ENCODE data around the gene WNT3.

WNT3 gene

DNA sequence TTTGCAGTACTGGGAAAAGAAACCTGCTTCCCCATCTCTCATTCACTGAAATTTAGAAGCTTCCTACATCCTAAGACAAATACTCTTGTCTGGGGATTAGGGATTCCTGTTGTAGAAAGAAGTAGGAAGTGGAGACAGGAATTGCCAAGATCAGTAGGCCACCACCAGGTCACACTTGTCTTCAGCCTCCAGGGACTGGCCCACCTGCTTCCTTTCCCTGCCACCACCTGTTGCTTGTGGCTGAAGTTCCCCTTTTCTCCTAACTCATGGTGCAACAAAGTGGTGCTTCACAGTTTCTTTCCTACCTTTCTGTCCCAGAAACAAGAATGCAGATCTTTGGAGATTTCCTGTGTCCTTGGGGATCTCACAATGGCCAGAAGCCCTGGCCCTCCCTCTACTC lies 82.4 kb downstream of the WNT3 start:
- no peak for DNase-seq (ENCODE audit: extremely low read depth in 1 of 2, low read depth in 1 of 2)

DNA sequence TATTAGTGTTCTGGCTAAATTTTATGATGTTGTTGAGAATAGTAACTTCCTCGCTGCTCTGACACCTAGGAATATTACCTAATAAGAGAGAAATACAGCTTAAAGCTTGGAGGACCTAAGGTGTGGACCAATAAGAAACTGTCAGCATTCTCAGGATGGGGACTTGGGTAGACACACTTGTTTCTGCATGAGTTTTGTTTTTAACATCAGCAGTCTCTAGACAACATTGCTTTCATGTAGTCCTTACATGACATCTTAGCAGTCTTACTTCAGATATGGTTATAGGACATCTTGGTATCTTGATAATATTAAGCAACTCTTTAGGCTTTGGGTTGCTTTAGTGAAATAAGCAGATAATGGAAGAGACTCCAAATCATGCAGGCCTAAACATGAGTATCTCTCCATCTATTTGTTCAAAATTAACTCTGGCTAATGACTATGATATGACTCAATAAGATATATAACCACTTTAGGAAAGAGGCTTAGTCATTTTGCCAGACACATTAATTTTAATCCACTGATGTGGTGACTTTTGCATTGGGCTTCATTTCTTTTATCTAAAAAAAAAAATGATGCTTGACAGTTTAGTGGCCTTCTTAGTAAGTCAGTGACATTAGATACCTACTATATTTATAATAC lies 84.5 kb downstream of the WNT3 start:
- DNase-seq (ENCODE audit: extremely low read depth in 1 of 2, low read depth in 1 of 2): no peak

DNA sequence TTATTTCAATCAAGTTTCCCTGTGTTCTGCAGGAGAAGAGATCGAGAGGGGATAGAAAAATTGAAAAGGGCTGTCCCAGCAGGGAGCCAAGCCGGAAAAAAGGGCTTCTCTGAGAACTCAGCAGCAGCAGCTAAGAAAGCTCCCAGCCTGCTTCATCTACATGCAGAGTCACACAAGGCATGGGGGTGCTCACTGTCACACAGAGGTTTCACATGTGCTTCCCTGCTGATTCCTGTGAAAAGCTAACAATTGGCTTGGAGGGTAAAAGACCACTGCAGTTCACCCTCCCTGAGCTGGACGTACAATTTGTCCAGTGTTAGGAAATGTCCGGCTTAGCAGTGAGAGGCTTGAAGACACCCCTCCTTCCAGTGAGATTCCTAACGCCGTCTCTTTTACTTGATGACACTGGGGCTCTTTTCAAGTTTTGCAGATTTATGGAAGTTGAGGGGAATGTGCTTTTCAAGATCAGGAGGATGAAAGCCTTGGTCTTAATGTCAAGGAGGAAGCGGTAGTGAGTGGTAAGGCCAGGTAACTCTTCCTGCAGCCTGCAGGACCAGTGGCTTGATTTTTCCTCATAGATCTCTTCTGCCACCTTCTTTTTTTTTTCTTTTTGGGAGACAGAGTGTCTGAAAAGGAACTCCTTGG lies 85.6 kb downstream of the WNT3 start:
- DNase-seq (ENCODE audit: extremely low read depth in 1 of 2, low read depth in 1 of 2): no peak

DNA sequence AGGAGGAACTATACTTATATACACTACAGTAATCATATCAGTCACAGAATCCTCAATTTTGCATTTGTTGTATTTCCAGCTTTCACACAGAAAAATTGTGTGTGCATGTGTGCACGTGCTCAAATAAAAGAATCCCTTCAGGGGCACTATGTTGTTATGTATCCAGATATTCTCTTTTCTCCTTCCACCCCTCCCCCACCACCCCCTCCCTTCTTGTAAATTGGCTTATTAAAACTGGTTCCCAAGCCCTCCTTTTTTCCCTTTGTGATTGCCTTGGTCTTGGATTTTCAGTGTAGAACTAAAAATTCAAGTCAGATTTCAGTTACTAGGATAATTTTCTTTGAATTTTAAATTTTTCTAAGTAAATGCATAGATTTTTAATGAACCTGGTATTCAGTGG lies 86.3 kb downstream of the WNT3 start:
- no peak for DNase-seq (ENCODE audit: extremely low read depth in 1 of 2, low read depth in 1 of 2)

DNA sequence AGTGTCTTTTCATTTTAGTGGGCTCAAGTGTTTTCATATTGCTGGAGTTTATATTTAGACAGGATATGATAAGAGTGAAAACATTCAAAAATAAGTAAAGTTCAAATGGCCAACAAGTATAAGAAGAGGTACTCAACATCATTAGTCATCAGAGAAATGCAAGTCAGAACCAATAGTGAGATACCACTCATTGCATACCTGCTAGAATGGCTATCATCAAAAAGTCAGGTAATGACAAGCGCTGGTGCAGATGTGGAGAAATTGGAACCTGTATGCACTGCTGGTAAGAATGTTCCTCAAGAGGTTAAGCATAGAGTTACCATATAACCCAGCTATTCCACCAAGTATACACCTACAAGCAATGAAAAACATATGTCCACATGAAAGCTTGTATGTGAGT lies 87.8 kb downstream of the WNT3 start:
- no peak for DNase-seq (ENCODE audit: extremely low read depth in 1 of 2, low read depth in 1 of 2)

DNA sequence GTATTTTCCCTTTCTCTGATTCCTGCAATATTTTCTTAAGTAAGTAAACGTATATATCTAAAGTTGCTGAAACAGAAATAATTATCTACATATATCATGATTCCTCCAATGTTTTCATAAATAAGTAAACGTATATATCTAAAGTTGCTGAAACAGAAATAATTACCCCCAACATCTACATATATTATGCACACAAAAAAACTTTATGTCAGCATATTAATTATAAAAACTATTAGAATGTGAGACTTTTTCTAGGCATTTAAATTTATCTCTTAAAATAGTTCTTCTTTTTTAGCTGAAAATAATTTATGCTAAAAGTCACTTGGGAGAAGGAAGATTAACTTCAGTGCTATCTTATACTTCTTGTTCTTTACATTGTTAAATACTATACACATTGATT lies 88.5 kb downstream of the WNT3 start:
- DNase-seq (ENCODE audit: extremely low read depth in 1 of 2, low read depth in 1 of 2): no peak

DNA sequence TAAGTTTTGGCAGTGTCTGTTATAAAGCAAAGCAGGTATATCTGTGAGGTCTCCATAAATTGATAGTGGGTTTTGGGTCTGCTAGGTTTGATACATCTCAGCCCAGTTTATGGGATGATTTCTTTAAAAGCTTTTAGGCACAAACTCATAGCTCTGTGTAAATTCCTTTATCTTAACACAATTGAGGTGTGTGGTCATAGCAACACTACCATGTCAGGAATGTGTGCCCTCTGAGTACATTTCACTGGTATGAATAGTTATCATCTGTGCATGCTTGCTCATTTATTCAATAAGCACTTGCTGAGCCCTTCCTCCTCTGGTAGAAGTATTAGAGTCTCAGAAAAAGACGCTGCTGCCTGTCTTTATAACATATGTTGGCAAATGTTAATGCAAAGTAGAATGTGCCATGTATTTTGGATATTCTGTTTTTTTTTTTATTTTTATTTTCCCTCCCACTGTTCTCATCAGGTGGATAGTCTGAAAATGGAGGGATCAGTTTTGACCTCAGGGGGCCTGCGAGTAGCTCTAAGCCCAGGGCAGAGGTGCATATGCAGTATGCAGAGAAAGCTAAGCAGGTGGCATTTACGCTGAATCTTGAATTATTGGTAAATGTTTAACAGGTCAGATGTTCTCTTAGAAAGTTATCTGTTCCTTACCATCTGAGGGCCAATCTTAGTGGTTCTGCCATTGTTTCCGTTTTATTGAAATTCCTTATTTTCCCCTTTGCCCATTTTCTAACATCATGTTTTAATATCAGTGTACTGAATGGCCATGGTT lies 90.7 kb downstream of the WNT3 start:
- DNase-seq (ENCODE audit: extremely low read depth in 1 of 2, low read depth in 1 of 2): no peak

DNA sequence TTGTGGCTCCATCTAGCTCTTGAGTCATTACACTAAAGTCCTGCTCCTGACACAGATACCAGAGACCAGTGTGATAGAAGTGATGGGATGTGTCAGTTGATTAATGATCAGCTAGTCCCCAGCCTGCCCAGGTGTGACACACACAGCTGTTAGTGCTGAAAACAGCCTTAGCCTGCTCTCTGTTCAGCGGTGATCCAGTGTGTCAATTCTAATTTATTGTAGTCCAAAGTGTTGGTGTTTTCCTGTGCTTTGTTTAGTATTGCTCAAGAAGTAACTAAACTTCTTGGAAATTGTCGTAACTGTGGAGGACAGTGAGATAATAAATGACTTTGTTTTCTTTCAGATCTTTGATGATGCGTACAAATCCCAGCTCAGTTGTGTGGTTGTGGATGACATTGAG lies 92.3 kb downstream of the WNT3 start:
- no peak for DNase-seq (ENCODE audit: extremely low read depth in 1 of 2, low read depth in 1 of 2)

DNA sequence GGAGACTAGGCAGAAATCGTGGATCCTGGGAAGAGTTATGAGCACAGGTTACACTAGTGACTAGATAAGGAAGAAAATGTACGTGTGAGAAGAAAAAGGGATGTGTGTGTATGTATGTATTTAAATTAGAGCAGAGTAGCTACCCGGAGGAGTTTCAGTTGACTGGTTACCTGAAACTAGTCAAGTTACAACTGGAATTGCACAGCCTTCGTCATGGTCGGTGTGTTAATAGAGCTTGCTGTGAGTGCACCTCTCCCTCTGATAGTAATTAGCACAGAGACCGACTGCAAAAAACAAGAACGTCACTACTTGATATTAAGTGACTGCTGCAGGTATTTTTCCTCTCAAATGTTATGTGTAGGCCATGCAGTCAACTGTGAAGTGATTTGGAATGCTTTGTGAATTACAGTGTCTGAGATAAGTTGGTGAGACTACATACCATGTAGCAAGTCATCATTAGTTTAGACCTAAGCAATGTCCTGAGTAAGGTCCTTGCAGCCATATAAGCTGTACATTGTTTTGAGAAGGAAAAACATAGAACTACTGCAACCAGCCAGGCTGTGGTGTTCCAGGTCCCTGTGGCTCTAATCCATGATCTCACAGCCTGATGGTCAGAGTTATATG lies 95.7 kb downstream of the WNT3 start:
- no peak for DNase-seq (ENCODE audit: extremely low read depth in 1 of 2, low read depth in 1 of 2)

DNA sequence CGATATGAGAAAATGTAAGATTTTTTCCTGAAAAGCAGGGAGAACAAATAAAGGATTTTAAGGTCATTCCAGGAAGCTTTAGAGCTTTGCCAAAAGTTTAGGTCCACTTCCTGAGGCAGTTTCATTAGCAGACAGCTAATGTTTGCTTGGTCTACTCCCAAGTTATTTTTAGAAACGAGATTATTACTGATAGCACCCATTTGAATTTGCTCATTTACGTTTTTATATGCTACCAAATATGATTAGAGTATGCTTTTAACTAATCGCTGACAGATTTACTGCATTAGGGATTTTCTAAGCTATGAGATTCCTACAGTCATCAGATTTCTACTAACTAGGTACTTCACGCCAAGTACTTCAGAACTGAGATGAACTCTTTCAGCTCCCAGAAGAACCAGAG lies 98.1 kb downstream of the WNT3 start:
- DNase-seq (ENCODE audit: extremely low read depth in 1 of 2, low read depth in 1 of 2): no peak

DNA sequence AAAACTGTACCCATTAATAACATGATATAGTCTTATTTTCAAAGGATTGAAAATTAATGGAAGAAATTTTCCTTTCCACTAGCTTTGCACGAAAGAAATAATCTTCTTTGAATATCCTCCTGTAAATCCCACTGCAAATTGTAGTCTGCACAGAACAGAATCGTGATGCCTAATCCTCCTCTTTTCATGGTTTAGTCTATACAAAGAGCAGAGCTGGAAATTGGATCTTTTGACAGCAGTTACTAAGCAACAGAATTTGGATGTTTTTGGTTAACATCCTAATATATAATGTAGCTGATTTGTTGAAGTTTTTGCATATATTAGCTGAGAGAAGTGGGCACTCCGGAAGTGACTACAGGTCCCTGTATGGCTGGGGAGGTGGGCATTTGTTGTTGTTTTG lies 98.6 kb downstream of the WNT3 start:
- DNase-seq (ENCODE audit: extremely low read depth in 1 of 2, low read depth in 1 of 2): no peak

DNA sequence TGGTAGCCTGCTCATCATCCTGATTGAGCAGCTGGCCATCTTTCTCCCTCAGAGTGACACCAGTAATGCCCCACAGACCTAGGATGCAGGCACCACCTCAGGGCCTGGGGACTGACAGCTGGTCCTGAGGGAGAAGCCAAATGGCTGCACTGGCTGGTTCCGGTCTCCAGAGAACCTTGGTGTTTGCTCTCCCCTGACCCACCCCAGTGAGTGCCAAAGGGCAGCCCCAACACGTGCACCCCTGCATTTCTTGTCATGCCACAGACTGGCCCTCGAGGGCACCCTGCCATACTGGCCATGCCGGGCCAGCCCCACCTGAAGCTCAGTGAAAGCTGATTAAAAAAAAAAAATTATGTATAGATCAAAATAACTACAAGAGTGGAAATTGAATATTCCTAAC lies 100.5 kb downstream of the WNT3 start:
- DNase-seq (ENCODE audit: extremely low read depth in 1 of 2, low read depth in 1 of 2): no peak
